Raji (cell line): ENCODE data around the gene OSTF1.

Experiments
- POLR2A ChIP-seq: IDR thresholded peaks from 2 replicates; pipeline ENCODE4 v1.6.1; 2011; ENCODE audit warnings: low read depth, low read length, control low read depth; ENCODE audit not compliant: insufficient read depth

The OSTF1 gene

DNA sequence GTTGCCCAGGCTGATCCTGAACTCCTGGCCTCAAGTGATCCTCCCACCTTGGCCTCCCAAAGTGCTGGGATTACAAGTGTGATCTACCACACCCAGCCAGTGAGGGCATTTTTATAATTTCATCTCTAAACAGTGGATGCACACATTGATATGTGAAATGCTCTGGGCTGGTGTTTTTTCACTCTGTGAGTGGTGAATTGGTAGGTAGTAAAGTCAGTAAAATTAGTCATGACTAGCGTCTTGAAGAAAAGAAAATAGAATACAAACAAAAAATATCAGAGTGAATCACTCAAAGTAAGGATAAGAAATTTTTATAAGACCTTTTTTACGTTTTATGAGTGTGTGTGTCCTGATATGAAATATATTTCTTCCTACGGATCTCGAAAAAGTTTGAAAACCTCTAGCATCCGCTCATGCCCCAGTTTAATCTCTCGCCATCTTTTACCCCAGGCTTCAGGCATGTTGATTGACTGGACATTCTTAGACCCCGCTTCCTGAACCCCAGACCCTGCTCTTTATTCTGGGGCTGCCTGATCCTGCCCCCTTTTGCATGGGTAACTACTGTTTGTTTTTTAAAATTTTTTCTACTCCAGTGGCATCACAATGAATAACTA, 14.0 kb downstream of the OSTF1 start:
- TF ChIP-seq POLR2A, result no peak

DNA sequence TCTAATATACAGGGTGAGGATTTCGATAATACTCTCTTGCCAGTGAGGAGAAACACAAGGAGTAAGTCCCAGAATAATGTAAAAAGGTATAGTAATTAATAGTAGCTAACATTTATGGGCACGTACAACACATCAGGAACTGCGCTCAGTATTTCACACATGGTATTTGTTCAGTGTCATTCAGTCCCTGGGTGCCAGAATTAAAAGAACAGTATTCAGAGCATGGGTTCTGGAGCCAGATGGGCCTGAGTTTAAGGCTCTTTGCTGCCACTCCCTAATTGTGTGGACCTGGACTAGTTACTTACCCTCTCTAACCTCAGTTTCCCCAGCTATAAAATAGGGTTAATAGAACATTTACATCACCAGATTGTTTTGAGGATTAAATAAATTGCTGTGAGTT, 16.3 kb downstream of the OSTF1 start:
- TF ChIP-seq POLR2A, result no peak

DNA sequence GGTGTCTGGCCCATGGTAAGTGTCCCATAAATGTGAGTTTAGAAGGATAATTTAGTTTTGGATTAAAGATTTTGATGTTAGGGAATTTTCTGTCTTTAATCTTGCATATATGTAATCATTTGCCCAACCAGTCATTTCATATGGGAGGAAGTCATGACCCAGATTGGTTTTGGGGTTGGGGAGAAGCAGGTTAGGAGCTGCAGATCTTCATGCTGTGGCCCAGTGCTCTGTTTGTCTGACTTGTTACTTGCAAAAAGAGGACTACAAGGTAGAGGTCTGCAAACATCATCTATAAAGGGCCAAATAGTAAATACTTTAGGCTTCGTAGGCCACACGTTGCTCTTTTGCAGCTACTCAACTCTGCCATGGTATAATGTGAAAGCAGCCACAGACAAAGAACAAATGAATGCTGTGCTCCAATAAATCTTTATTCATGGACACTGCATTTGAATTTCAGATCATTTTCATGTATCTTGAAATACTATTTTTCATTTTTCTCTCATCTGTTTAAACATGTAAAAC, 16.8 kb downstream of the OSTF1 start:
- no peak for TF ChIP-seq POLR2A

DNA sequence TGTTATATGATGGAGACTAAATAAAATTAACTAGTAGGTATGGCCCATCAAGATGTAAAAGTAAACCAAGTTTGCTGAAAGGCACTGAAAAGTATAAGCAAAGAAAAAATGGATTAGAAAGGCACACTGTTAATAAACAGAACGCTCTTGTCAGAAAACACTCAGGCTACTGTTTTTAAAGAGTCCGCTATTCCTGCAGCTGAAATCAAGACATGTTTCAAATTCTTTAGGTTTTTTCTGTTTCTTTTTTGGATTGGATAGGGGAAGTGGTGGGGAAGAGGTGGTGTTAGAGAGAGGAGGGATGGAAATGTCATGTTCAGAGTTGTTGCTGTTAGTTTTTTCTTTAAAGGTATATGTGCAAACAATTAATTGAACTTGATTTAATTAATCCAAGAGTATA, 17.5 kb downstream of the OSTF1 start:
- no peak for TF ChIP-seq POLR2A

GRCh38 chr9:75106857-75107256, 18.5 kb downstream of the OSTF1 start:
- no peak for TF ChIP-seq POLR2A

DNA sequence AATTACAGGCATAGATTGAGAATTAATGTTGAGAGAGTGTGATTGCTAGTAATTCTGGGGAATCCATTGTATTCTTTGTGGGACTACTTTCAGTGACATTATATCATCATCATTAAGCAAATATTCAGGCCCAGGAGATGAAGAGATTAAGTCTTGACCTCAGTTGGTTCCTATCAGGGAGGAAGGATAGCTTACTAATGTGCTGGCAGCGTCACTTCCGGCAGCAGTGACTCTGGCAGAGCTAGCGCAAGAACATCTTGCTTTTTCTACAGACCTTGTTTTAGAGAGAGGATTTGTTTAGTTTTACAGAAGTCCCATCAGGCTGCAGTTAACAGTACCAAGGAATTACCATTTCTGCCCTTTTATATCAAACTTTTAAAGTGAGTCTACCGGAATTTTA, 20.3 kb downstream of the OSTF1 start:
- TF ChIP-seq POLR2A, result no peak

GRCh38 chr9:75109210-75109839, 21.0 kb downstream of the OSTF1 start:
- TF ChIP-seq POLR2A, result no peak

- TF ChIP-seq POLR2A, result no peak
Measured at GRCh38 chr9:75111019-75111622, 22.8 kb downstream of the OSTF1 start.

DNA sequence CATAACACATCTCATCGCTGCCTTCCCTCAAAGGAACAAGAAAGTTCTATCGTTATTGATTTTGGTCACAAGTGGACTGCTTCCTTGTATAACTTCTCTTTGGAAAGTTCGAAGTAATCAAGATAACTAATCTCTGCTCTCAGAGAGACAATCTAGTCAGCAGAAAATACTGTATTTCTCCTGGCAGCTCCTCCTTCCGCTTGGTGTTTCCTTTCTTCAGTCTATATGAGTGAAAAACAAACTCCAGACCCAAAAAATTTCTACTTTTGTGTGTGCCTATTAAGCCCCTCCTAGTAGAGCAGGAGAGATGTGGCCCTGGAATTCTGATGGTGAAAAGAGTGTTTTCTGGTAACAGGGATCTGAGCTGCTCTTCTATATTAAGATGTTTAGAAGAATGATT, 24.5 kb downstream of the OSTF1 start:
- TF ChIP-seq POLR2A, result no peak

- no peak for TF ChIP-seq POLR2A
Measured at GRCh38 chr9:75116306-75116705, 28.0 kb downstream of the OSTF1 start.

GRCh38 chr9:75117564-75117963, 29.2 kb downstream of the OSTF1 start:
- no peak for TF ChIP-seq POLR2A

- no peak for TF ChIP-seq POLR2A
Measured at GRCh38 chr9:75120686-75121085, 32.4 kb downstream of the OSTF1 start.

DNA sequence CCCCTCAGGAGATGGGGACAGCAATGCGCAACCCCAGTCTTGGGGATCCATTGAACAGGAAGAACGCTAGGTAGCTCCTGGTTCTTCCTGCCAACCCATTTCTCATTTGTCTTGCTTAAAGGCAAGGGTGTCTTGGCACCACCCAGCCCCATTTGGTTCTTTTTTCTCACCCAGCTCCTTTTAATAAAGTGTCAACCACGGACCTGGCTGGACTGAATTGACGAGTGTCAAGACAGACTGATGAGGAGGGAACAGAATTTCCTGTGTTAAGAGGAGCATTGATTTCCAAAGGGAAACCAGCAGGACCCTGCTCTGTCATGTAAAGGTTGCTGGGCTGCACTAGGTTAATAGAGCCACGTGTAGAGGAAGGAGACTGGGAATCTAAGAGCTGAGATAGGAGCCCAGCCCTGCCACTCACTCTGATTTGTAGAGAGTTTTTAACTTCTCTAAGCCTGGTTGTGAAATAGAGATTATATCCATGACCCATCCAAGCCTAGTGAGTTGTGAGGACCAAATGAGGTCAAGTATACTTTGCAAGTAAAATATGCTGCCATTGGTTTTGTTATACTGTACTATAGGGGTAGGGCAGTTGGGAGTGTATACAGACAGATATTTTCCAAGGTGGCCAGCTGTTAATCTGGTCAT, 33.7 kb downstream of the OSTF1 start:
- TF ChIP-seq POLR2A, result no peak

GRCh38 chr9:75123696-75124095, 35.4 kb downstream of the OSTF1 start:
- TF ChIP-seq POLR2A, result no peak

- no peak for TF ChIP-seq POLR2A
Measured at GRCh38 chr9:75128535-75128934, 40.2 kb downstream of the OSTF1 start.

DNA sequence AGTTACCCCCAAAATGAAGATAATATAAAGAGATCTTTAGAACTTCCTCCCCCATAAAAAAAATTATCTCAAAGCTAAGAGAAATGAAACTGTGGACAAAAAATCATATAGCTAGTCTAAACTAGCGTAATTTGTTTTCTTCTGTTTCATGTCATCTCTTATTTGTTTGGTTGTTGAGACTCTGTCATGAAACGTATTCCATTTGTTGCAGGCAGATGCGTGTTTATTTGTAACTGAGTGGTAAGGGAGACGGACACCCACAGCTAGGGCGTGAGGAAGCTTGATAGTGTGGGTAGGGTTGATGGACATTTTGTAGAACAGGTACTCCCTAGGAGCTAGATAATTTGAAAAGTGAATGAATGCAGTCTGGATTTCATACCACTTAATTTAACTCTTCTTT, 41.9 kb downstream of the OSTF1 start:
- TF ChIP-seq POLR2A, result no peak
